ENCODE results near the gene ARFGEF3. TPM values are rescaled to one million over a fixed set of nuclear protein-coding genes. Genes with fewer than 3 reads are reported as not detected.
A peak's percentile ranks its signal among the peaks of the same experiment; 100 is the strongest.

The ARFGEF3 gene, protein sequence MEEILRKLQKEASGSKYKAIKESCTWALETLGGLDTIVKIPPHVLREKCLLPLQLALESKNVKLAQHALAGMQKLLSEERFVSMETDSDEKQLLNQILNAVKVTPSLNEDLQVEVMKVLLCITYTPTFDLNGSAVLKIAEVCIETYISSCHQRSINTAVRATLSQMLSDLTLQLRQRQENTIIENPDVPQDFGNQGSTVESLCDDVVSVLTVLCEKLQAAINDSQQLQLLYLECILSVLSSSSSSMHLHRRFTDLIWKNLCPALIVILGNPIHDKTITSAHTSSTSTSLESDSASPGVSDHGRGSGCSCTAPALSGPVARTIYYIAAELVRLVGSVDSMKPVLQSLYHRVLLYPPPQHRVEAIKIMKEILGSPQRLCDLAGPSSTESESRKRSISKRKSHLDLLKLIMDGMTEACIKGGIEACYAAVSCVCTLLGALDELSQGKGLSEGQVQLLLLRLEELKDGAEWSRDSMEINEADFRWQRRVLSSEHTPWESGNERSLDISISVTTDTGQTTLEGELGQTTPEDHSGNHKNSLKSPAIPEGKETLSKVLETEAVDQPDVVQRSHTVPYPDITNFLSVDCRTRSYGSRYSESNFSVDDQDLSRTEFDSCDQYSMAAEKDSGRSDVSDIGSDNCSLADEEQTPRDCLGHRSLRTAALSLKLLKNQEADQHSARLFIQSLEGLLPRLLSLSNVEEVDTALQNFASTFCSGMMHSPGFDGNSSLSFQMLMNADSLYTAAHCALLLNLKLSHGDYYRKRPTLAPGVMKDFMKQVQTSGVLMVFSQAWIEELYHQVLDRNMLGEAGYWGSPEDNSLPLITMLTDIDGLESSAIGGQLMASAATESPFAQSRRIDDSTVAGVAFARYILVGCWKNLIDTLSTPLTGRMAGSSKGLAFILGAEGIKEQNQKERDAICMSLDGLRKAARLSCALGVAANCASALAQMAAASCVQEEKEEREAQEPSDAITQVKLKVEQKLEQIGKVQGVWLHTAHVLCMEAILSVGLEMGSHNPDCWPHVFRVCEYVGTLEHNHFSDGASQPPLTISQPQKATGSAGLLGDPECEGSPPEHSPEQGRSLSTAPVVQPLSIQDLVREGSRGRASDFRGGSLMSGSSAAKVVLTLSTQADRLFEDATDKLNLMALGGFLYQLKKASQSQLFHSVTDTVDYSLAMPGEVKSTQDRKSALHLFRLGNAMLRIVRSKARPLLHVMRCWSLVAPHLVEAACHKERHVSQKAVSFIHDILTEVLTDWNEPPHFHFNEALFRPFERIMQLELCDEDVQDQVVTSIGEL (N-terminal part only)
- polyA plus RNA-seq (2013): 0.08 TPM

DNA sequence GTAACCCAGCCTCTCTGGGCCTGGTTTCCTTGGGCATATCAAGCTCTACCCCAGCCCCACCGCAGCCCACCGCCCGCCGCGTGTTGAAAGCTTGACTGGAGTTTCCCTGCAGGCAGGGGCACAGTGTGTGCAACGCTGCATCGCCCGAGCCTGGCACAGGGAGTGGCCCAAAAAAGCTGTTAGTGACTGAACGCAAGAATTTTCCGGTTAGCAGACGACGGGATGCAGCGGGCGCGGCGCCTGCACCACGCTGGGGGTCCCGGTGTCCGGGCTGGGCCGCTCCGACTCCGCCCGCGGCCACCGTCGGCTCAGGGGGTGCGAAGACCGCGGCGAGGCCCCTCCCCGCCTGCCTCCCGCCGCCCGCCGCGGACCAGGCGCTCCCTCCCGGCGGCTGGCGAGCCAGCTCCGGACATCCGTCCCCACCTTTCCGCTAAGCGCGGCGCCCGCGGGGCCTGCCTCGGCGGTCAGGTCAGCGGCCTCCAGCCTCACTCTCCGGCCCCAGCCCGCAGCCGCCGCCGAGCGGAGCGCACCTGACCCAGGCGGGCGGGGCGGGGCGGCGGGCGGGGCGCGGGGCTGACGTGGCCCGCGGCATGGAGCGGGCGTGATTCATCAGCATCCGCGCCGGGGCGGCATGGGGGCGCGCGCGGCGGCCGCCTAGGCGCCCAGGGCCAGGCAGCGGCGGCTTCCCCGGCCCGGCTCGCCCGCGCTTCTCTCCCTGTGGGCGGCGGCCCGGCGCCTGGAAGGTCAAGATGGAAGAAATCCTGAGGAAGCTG, at the start of gene ARFGEF3:
ARFGEF3 (plus strand) TSS at position 602 of the 773 bp plus-strand sequence; CDS start at position 750, 148 bp downstream.
- H3K27ac ChIP-seq (ENCODE audit: insufficient read depth in 1 of 2, low read depth in 1 of 2, low read length in 2 of 2, poor library complexity in 1 of 2, severe bottlenecking in 2 of 2): no peak within 1 kb of the TSS
- H3K36me3 ChIP-seq (ENCODE audit: control insufficient read depth in 4 of 4, insufficient read depth in 4 of 4, low read length in 3 of 4): no peaks in the 10 kb centered on the region
- under 1% methylated on average over 85 of the region's 93 CpGs for WGBS (ENCODE audit: insufficient coverage)
- H3K27me3 ChIP-seq (replicated peaks in 2 of 5; ENCODE audit: control insufficient read depth in 4 of 5, insufficient read depth in 5 of 5, low read length in 4 of 5): peaks cover 19 to 62% (median 28%) of the 10 kb centered on the region in 5 experiments
- peak within 1 kb of the TSS; percentile 17 to 82 (median 59) for H3K4me3 ChIP-seq (ENCODE audit: control insufficient read depth in 1 of 7, extremely low read depth in 1 of 7, insufficient read depth in 4 of 7, low read depth in 2 of 7, low read length in 6 of 7)
- POLR2A ChIA-PET: no interaction called here
- H3K9me3 ChIP-seq (ENCODE audit: control extremely low read depth in 1 of 5, control insufficient read depth in 4 of 5, insufficient read depth in 2 of 5, low read depth in 1 of 5, low read length in 4 of 5): peaks cover 0 to 5% (median 0%) of the 10 kb centered on the region in 5 experiments
- DNase-seq: peak; percentile 21 to 63 (median 53)
- CTCF ChIA-PET: no interaction called here
- H3K4me1 ChIP-seq (ENCODE audit: control extremely low read depth in 1 of 4, control insufficient read depth in 4 of 4, insufficient read depth in 4 of 4, low read length in 3 of 4): peaks cover 0 to 20% (median 16%) of the 10 kb centered on the region in 4 experiments

DNA sequence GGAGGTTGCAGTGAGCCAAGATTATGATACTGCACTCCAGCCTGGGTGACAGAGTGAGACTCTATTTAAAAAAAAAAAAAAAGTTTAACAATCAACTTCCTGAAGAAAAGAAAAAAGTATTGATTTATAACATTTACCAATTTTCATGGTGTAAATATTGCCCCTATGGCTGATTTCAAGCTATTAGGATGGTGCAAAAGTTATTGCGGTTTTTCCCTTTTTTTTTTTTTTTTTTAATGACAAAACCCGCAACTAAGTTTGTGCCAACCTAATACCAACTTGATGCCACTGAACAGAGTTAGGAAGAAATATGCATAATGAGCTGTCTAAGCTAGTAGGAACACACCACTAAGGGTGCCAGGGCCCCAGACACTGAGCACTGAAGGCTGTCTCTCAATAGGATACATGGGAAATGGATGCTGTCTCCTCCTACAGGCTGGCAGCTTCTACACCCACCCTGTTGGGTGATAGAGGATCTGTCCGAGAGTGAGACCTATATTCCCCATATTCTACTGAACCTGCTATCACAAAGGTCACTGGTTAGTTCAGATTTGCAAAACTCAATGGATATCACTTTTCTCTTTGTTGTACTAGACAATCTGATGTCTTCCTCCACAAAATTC, 48.0 kb upstream of the ARFGEF3 start:
- WGBS (ENCODE audit: insufficient coverage): no CpG with 5 or more reads among the region's 3 CpGs
- H3K9me3 ChIP-seq (ENCODE audit: control extremely low read depth in 1 of 5, control insufficient read depth in 4 of 5, insufficient read depth in 2 of 5, low read depth in 1 of 5, low read length in 4 of 5): no peaks in the 10 kb centered on the region

DNA sequence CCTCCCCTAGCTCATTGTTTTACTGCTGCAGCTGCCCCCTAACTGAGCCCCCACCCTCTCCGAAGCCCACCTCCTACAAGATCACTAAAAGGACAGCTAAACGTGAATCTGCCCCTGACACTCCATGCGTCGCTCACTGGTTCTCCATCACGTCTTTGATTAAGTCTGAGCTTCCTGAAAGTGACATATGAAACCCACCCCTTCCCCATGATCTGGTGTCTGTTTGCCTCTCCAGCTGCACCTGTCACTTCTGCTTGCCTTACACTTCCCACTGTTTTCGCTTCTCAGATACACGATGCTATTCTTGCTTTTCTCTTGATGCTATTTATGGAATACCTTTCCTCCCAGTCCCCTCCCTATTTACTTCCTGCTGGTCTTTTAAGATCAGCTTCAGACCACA, 46.5 kb upstream of the ARFGEF3 start:
- peak in 2 of 3 donors; percentile 40 to 53 for DNase-seq
- Histone ChIP-seq H3K27ac (ENCODE audit: insufficient read depth in 1 of 2, low read depth in 1 of 2, low read length in 2 of 2, poor library complexity in 1 of 2, severe bottlenecking in 2 of 2) (no peak overlapping the region), H3K4me3 (ENCODE audit: control insufficient read depth in 1 of 7, extremely low read depth in 1 of 7, insufficient read depth in 4 of 7, low read depth in 2 of 7, low read length in 6 of 7) (peak overlapping the region in 1 of 7 experiments; percentile 8), H3K9me3 (ENCODE audit: control extremely low read depth in 1 of 5, control insufficient read depth in 4 of 5, insufficient read depth in 2 of 5, low read depth in 1 of 5, low read length in 4 of 5) (peaks cover 0 to 2% (median 0%) of the 10 kb centered on the region in 5 experiments), H3K36me3 (ENCODE audit: control insufficient read depth in 4 of 4, insufficient read depth in 4 of 4, low read length in 3 of 4) (no peaks in the 10 kb centered on the region), H3K4me1 (ENCODE audit: control extremely low read depth in 1 of 4, control insufficient read depth in 4 of 4, insufficient read depth in 4 of 4, low read length in 3 of 4) (peaks cover 2 to 8% (median 7%) of the 10 kb centered on the region in 4 experiments), H3K27me3 (replicated peaks in 2 of 5; ENCODE audit: control insufficient read depth in 4 of 5, insufficient read depth in 5 of 5, low read length in 4 of 5) (peaks cover 0 to 10% (median 0%) of the 10 kb centered on the region in 5 experiments)
- WGBS (ENCODE audit: insufficient coverage): 25% methylated on average over 7 of the region's 7 CpGs
- POLR2A ChIA-PET: no interaction called here
- CTCF ChIA-PET: interaction anchor here (0.7 to 7.1 kb wide), 16 partner anchors 10 to 1224 kb away, joined by 3 to 72 read pairs (median 6); partner anchors contain the start of genes HEBP2 and PERP

More for the DNA sequence above, 48.0 kb upstream of the ARFGEF3 start:
- Histone ChIP-seq H3K27me3 (replicated peaks in 2 of 5; ENCODE audit: control insufficient read depth in 4 of 5, insufficient read depth in 5 of 5, low read length in 4 of 5) (peaks cover 4 to 14% (median 5%) of the 10 kb centered on the region in 5 experiments), H3K36me3 (ENCODE audit: control insufficient read depth in 4 of 4, insufficient read depth in 4 of 4, low read length in 3 of 4) (no peaks in the 10 kb centered on the region), H3K4me3 (ENCODE audit: control insufficient read depth in 1 of 7, extremely low read depth in 1 of 7, insufficient read depth in 4 of 7, low read depth in 2 of 7, low read length in 6 of 7) (no peak overlapping the region), H3K27ac (ENCODE audit: insufficient read depth in 1 of 2, low read depth in 1 of 2, low read length in 2 of 2, poor library complexity in 1 of 2, severe bottlenecking in 2 of 2) (no peak overlapping the region), H3K4me1 (ENCODE audit: control extremely low read depth in 1 of 4, control insufficient read depth in 4 of 4, insufficient read depth in 4 of 4, low read length in 3 of 4) (peaks cover 2 to 8% (median 7%) of the 10 kb centered on the region in 4 experiments)
- POLR2A ChIA-PET: interaction anchor here (0.6 to 0.7 kb wide), 3 partner anchors 175 to 472 kb away, joined by 6 to 10 read pairs (median 6); no protein-coding TSS in a partner anchor
- DNase-seq: no peak
- CTCF ChIA-PET: interaction anchor here (0.6 to 7.1 kb wide), 9 partner anchors 11 to 652 kb away, joined by 3 to 72 read pairs (median 6); no protein-coding TSS in a partner anchor

DNA sequence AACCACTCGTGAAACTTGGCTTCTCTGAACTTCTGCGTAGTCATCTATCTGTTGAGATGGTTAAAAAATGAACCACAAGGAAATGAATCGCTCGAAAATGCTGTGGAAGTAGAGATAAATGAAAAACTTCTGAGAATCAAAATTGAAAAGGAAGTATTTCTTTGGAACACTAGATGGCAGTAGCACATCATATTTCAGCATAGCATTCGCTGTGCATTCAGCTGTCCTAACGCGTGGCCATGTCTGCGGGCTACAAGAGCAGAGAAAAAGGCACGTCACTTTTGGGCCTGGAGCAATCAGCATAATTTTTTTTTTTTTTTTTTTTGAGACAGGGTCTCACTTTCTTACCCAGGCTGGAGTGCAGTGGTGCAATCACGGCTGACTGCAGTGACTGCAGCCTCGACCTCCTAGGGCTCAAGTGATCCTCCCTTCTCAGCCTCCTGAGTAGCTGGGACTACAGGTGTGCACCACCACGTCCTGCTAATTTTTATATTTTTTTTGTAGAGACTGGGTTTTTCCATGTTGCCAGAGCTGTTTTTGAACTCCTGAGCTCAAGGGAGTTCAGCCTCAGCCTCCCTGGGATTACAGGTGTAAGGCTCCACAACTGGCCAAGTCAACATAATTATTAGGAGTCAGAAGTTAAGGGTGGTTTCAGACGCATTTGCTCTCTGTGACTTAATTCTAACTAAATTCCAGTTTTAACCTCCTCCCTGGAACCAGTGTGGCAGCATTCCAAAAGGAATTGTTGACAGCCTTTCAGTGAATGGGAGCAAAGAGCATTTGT, 45.7 kb upstream of the ARFGEF3 start:
- Histone ChIP-seq H3K36me3 (ENCODE audit: control insufficient read depth in 4 of 4, insufficient read depth in 4 of 4, low read length in 3 of 4) (no peaks in the 10 kb centered on the region), H3K27ac (ENCODE audit: insufficient read depth in 1 of 2, low read depth in 1 of 2, low read length in 2 of 2, poor library complexity in 1 of 2, severe bottlenecking in 2 of 2) (no peak overlapping the region), H3K27me3 (replicated peaks in 2 of 5; ENCODE audit: control insufficient read depth in 4 of 5, insufficient read depth in 5 of 5, low read length in 4 of 5) (peaks cover 0 to 10% (median 0%) of the 10 kb centered on the region in 5 experiments), H3K9me3 (ENCODE audit: control extremely low read depth in 1 of 5, control insufficient read depth in 4 of 5, insufficient read depth in 2 of 5, low read depth in 1 of 5, low read length in 4 of 5) (peaks cover 0 to 2% (median 0%) of the 10 kb centered on the region in 5 experiments), H3K4me1 (ENCODE audit: control extremely low read depth in 1 of 4, control insufficient read depth in 4 of 4, insufficient read depth in 4 of 4, low read length in 3 of 4) (peaks cover 2 to 8% (median 7%) of the 10 kb centered on the region in 4 experiments), H3K4me3 (ENCODE audit: control insufficient read depth in 1 of 7, extremely low read depth in 1 of 7, insufficient read depth in 4 of 7, low read depth in 2 of 7, low read length in 6 of 7) (peak overlapping the region in 1 of 7 experiments; percentile 8)
- DNase-seq: peak; percentile 82 to 92 (median 91)
- ChIA-PET CTCF (interaction anchor here (0.6 to 7.1 kb wide), 27 partner anchors 9 to 1223 kb away, joined by 3 to 72 read pairs (median 6); partner anchors contain the start of genes HEBP2 and PERP), POLR2A (no interaction called here)
- WGBS (ENCODE audit: insufficient coverage): 23% methylated on average over 12 of the region's 13 CpGs

DNA sequence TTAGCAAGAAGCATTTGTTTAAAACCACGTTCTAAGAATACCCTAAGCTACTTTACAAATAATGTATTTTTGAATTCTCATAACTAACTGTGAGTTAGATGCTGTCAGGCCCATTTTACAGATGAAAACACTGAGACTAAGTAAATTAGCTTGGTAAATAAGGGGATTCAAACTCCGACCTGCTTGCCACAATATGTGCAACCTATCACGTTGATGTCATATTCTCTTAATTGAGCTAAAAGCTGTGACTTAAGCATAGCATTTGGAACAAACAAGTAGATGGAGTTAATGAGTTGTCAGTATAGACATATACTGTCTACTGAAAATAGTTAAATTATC, 45.1 kb upstream of the ARFGEF3 start:
- 100% methylated on average over 1 of the region's 3 CpGs for WGBS (ENCODE audit: insufficient coverage)
- Histone ChIP-seq H3K27me3 (replicated peaks in 2 of 5; ENCODE audit: control insufficient read depth in 4 of 5, insufficient read depth in 5 of 5, low read length in 4 of 5) (peaks cover 0 to 8% (median 0%) of the 10 kb centered on the region in 5 experiments), H3K4me1 (ENCODE audit: control extremely low read depth in 1 of 4, control insufficient read depth in 4 of 4, insufficient read depth in 4 of 4, low read length in 3 of 4) (peaks cover 2 to 8% (median 7%) of the 10 kb centered on the region in 4 experiments), H3K36me3 (ENCODE audit: control insufficient read depth in 4 of 4, insufficient read depth in 4 of 4, low read length in 3 of 4) (no peaks in the 10 kb centered on the region), H3K27ac (ENCODE audit: insufficient read depth in 1 of 2, low read depth in 1 of 2, low read length in 2 of 2, poor library complexity in 1 of 2, severe bottlenecking in 2 of 2) (no peak overlapping the region), H3K9me3 (ENCODE audit: control extremely low read depth in 1 of 5, control insufficient read depth in 4 of 5, insufficient read depth in 2 of 5, low read depth in 1 of 5, low read length in 4 of 5) (peaks cover 0 to 2% (median 0%) of the 10 kb centered on the region in 5 experiments), H3K4me3 (ENCODE audit: control insufficient read depth in 1 of 7, extremely low read depth in 1 of 7, insufficient read depth in 4 of 7, low read depth in 2 of 7, low read length in 6 of 7) (no peak overlapping the region)
- CTCF ChIA-PET: interaction anchor here (0.6 to 7.1 kb wide), 20 partner anchors 9 to 650 kb away, joined by 3 to 72 read pairs (median 6); partner anchors contain the start of genes HEBP2 and PERP
- DNase-seq: no peak
- POLR2A ChIA-PET: no interaction called here

Data from common myeloid progenitor, CD34-positive (primary cell).